IgD-negative memory B cell (primary cell): ENCODE measurements around the gene RGS8. TPM values are rescaled to one million over a fixed set of nuclear protein-coding genes. Genes with fewer than 3 reads are reported as not detected.

Experiments used
- H3K27ac Mint-ChIP-seq, 3 donors: one replicate each; pipeline ENCODE4 v1.8.0; 2020 to 2022; ENCODE audit warnings: mild to moderate bottlenecking in 3 of 3, mixed read lengths in 3 of 3, moderate library complexity in 1 of 3
- H3K27me3 Mint-ChIP-seq: one replicate; pipeline ENCODE4 v1.8.0; 2021; ENCODE audit warnings: mixed read lengths
- H3K36me3 Mint-ChIP-seq: one replicate; pipeline ENCODE4 v1.8.0; 2020; ENCODE audit warnings: mild to moderate bottlenecking, mixed read lengths
- H3K4me1 Mint-ChIP-seq, 3 donors: one replicate each; pipeline ENCODE4 v1.8.0; 2020 to 2022; ENCODE audit warnings: mixed read lengths in 3 of 3, mild to moderate bottlenecking in 1 of 3
- H3K4me3 Mint-ChIP-seq, 4 donors: one replicate each; pipeline ENCODE4 v1.8.0; 2020 to 2022; ENCODE audit warnings: mild to moderate bottlenecking in 4 of 4, mixed read lengths in 4 of 4, moderate library complexity in 3 of 4
- H3K9me3 Mint-ChIP-seq, 3 donors: one replicate each; pipeline ENCODE4 v1.8.0; 2020 to 2021; ENCODE audit warnings: mixed read lengths in 3 of 3, mild to moderate bottlenecking in 1 of 3
- polyA plus RNA-seq: library from polyadenylated mRNA; unstranded; fragments of 300-500 nt; fragmentation: Illumina TruSeq; gene quantifications from one replicate; pipeline ENCODE4 v1.2.3, GENCODE V29; 2021

RGS8 gene
- polyA plus RNA-seq, 1 donor from 2014 or later: not detected

DNA sequence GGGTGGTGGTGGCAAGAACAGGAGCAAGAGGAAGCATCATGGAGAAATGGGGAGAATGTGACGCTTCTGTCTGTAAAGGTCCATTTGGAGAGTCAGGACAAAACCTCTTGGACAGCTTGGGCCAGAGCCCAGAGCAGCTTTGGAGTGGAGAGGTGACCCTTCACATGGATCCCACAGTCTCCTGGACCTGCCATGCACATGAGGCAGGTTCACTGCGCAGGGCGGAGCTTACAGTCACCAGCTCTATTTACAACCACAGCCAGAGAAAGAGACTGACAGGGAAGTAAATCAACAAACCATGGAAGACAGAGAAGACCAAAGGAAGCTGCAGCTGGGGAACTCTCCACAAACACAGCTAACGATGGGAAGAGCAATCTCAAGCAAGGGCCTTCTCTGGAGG, 828 bp upstream of the RGS8 start:
- H3K27me3 Mint-ChIP-seq: peaks cover 2% of the 10 kb centered on the region
- H3K36me3 Mint-ChIP-seq: no peaks in the 10 kb centered on the region
- no peak overlapping the region for H3K27ac Mint-ChIP-seq

GRCh38 chr1:182682898-182683501, 1.4 kb downstream of the RGS8 start:
- Mint-ChIP-seq H3K4me3 (no peak overlapping the region), H3K27ac (no peak overlapping the region), H3K36me3 (no peaks in the 10 kb centered on the region), H3K27me3 (peaks cover 2% of the 10 kb centered on the region), H3K9me3 (no peaks in the 10 kb centered on the region), H3K4me1 (peaks cover 0 to 5% (median 0%) of the 10 kb centered on the region in 3 donors)

More for the DNA sequence above, 828 bp upstream of the RGS8 start:
- Mint-ChIP-seq H3K4me3 (no peak overlapping the region), H3K4me1 (peaks cover 0 to 2% (median 0%) of the 10 kb centered on the region in 3 donors), H3K9me3 (no peaks in the 10 kb centered on the region)

GRCh38 chr1:182682406-182682805, 2.0 kb downstream of the RGS8 start:
- H3K4me1 Mint-ChIP-seq: peaks cover 3 to 9% (median 3%) of the 10 kb centered on the region in 3 donors
- peaks cover 2% of the 10 kb centered on the region for H3K27me3 Mint-ChIP-seq
- H3K9me3 Mint-ChIP-seq: no peaks in the 10 kb centered on the region
- H3K36me3 Mint-ChIP-seq: no peaks in the 10 kb centered on the region
- no peak overlapping the region for H3K4me3 Mint-ChIP-seq
- H3K27ac Mint-ChIP-seq: no peak overlapping the region

DNA sequence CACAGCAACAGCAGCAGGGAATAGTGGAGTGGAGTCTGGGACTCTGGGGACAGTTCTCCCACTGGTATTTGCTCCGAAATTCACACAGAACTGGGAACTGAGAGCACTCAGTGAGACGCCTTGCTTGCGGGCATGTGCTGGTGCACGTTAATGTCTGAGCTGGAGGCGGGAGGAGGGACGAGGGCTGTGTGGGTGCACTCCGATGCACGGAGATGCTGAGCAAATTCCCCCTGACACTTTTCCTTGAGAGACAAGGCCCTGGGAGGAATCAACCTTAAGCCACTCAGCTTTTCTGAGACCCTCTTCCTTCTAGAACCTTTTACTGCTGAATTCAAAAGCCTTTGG, 2.8 kb downstream of the RGS8 start:
- Mint-ChIP-seq H3K9me3 (no peaks in the 10 kb centered on the region), H3K27me3 (peaks cover 2% of the 10 kb centered on the region), H3K36me3 (no peaks in the 10 kb centered on the region), H3K4me1 (peaks cover 7 to 18% (median 11%) of the 10 kb centered on the region in 3 donors), H3K4me3 (no peak overlapping the region), H3K27ac (peak overlapping the region in 1 of 3 donors; percentile 18)

DNA sequence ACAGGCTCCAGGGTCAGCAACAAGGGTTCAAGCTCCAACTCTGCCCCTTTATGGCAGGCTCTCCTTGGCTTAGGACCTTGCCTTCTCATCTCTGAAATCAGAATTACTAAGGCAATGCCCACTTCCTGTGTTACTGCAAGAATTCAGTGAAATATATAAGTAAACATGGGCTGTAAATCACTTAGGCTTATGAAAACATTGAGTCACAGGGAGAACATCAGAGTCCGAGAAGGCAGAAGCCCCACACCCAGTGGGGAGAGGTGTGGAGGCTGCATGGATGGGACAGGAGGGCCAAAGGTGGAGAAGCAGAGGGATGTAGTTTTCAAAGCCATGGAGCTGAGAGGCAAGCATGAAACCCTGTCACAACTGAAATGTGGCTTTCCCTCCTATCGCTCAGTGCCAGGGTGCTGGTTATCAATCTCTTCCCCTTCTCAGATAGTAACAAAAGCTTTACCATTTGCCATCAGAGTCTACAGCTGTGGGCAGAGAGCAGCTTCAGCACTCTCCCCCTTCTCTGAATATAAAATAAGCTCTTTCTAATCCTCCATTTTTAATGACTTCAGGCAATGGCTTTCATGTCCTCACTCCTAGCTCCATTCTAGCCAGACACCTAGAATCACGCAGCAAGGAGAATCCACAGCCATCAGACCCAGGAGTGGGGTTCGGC, 3.4 kb downstream of the RGS8 start:
- peaks cover 2% of the 10 kb centered on the region for H3K27me3 Mint-ChIP-seq
- peak overlapping the region in 1 of 3 donors; percentile 18 for H3K27ac Mint-ChIP-seq
- no peaks in the 10 kb centered on the region for H3K9me3 Mint-ChIP-seq
- H3K36me3 Mint-ChIP-seq: no peaks in the 10 kb centered on the region
- H3K4me1 Mint-ChIP-seq: peaks cover 11 to 21% (median 14%) of the 10 kb centered on the region in 3 donors
- H3K4me3 Mint-ChIP-seq: no peak overlapping the region

- peaks cover 11 to 21% (median 16%) of the 10 kb centered on the region in 3 donors for H3K4me1 Mint-ChIP-seq
- H3K36me3 Mint-ChIP-seq: no peaks in the 10 kb centered on the region
- peak overlapping the region in 1 of 3 donors; percentile 33 for H3K27ac Mint-ChIP-seq
Observed at GRCh38 chr1:182680408-182680807, 4.0 kb downstream of the RGS8 start.

GRCh38 chr1:182679684-182680083, 4.7 kb downstream of the RGS8 start:
- Mint-ChIP-seq H3K27me3 (peaks cover 4% of the 10 kb centered on the region), H3K36me3 (no peaks in the 10 kb centered on the region), H3K4me1 (peaks cover 11 to 21% (median 16%) of the 10 kb centered on the region in 3 donors), H3K27ac (no peak overlapping the region), H3K4me3 (no peak overlapping the region), H3K9me3 (no peaks in the 10 kb centered on the region)

More at GRCh38 chr1:182680408-182680807, 4.0 kb downstream of the RGS8 start:
- Mint-ChIP-seq H3K4me3 (no peak overlapping the region), H3K9me3 (no peaks in the 10 kb centered on the region), H3K27me3 (peaks cover 4% of the 10 kb centered on the region)

DNA sequence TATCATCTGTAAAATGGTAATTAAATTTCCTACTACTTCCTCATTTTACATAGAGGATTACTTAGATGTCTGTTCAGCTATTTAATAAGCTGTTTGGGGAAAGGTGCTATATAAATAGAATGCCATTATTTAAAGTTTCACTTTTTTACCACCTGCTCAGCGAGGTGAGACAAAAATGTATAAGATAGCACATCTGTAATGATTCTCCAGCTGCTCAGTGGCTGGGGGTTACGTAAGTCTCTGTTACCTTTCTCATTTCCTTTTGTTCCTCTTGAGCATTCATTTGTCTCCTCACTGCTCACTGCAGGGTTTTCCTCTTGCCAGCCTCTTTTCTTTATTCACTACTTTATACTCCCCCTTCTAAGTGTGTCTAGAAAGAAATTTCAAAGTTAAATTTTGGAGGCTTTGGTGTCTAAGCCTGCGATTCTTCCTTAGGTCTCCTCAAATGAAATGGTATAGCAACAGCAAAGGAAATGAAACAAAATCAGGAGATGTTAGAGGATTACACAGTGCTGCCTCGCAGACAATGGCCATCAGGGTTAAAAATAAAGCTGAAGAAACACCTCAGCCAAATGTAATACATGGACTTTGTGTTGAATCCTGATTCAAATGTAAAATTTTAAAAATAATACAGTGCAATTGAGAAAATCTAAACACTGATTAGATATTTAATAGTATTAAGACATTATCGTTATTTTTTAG, 6.8 kb downstream of the RGS8 start:
- Mint-ChIP-seq H3K9me3 (no peaks in the 10 kb centered on the region), H3K36me3 (no peaks in the 10 kb centered on the region), H3K27ac (peak overlapping the region in 1 of 3 donors; percentile 57), H3K27me3 (peaks cover 2% of the 10 kb centered on the region), H3K4me3 (peak overlapping the region in 2 of 4 donors; percentile 29 to 81), H3K4me1 (peaks cover 11 to 21% (median 16%) of the 10 kb centered on the region in 3 donors)

DNA sequence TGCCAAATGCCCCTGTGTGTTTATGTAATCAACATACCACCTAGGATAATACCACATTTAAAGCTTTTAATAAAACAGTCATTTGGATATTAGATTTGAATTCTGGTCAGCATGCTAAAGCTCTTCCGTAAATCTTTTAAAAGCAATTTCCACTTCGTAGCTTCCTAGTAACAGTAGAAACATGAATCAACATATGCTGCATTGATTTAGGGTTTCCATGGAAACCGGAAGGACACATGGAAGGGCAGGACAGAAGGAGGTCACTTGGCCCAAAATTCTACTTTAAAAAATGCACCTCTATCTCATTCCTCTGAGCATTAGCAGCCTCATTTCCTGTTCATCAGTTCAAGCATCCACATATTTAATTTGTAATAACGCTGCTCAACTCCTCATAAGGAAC, 8.1 kb downstream of the RGS8 start:
- H3K27me3 Mint-ChIP-seq: peaks cover 10% of the 10 kb centered on the region
- peaks cover under 1% of the 10 kb centered on the region for H3K36me3 Mint-ChIP-seq
- no peak overlapping the region for H3K27ac Mint-ChIP-seq
- peaks cover 11 to 21% (median 16%) of the 10 kb centered on the region in 3 donors for H3K4me1 Mint-ChIP-seq
- no peaks in the 10 kb centered on the region for H3K9me3 Mint-ChIP-seq
- H3K4me3 Mint-ChIP-seq: peak overlapping the region in 1 of 4 donors; percentile 32

DNA sequence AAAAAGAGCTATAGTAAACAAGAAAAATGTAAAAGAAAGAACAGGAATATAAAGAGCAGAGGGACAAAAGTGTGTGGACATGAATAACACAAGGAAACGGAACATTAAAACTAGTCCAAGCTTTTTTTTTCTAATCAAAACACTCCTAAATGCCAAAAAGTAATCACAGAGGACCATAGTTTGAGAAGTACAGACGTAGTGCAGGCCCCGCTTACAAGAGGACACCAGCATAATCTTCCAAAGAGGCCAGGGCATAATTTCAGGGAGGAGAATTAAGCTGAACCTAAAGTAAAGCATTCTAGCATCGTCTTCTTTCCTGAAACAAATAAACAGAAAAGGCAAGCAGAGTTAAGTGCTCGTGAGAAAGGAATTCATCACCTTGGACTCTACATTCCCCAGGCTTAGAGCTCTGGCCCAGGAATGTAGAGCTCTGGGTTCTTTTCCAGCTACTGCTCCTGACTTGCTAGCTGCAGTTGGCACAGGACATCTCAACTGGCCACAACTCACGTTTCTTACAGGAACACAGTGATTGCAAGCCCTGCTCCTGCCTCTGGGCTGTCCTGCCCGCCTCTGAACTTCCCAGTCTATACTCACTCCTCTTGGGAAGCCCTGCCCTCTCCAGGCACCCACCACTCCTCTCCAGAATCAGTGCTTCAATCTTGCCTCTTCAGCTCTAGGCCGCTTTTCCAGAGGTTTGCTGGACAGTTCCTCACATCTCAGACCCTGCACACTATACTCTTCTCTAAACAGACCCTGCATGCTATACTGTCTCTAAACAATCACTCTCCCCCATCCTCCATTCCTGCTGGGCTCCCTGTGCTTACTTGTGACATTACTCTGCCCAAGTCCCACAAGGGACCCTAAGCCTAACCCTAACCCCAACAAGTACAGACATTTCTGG, 9.8 kb downstream of the RGS8 start:
- no peak overlapping the region for H3K4me3 Mint-ChIP-seq
- H3K27me3 Mint-ChIP-seq: peaks cover 10% of the 10 kb centered on the region
- H3K27ac Mint-ChIP-seq: peak overlapping the region in 1 of 3 donors; percentile 15
- H3K36me3 Mint-ChIP-seq: peaks cover 3% of the 10 kb centered on the region
- peaks cover 11 to 21% (median 16%) of the 10 kb centered on the region in 3 donors for H3K4me1 Mint-ChIP-seq
- H3K9me3 Mint-ChIP-seq: peaks cover 0 to 2% (median 0%) of the 10 kb centered on the region in 3 donors

DNA sequence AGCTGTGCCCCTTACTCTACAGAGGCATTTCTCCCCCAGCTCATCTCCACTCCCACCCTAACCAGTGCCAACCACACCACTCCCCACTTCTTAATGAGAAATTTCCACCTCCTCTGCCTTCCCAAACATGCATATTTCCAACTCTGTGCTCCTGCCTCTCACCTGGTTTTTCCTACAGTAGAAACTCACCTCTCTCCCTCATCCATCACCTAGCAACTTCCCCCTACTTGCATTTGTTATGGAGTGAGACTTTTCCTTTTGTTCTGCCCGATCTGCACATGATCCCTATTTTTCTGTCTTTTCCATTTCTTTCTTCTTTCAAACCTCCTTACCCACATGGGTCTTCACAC, 11.9 kb downstream of the RGS8 start:
- Mint-ChIP-seq H3K9me3 (peaks cover 0 to 2% (median 0%) of the 10 kb centered on the region in 3 donors), H3K4me1 (peaks cover 8 to 14% (median 13%) of the 10 kb centered on the region in 3 donors), H3K27ac (no peak overlapping the region), H3K27me3 (peaks cover 10% of the 10 kb centered on the region), H3K4me3 (no peak overlapping the region), H3K36me3 (peaks cover 3% of the 10 kb centered on the region)

DNA sequence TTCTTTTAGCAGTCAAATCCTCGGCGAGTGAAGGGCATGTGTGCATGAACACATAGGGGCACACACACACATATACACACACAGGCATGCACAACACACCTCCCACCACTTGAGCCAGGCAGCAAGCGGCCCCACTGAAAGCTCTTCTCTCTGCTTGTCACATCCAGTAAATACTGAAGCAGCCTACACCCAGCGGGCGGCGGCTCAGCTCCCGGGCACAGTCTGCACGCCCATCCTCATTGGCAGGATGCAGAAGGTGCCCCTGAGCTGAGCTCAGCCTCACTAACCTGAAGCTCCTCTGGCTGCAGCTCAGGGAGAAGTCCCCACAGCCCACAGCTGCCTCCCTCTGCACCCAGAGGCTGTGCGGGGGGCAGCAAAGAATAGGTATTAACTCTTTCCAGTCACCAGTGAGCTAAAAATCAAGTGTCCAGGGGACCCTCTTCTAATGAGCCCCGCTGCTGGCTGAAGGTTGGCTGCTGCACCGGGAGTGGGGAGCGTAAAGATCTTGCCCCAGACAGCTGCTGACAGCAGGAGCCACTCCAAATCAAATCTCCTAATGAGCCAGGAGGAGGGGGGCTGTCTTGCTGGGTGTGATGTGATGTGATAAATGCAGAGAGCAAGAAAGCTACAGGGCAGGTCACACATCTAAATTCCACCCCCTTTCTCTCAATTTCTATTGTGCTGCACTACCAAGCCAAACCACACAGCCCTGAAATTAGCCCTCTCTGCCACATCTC, 12.5 kb downstream of the RGS8 start:
- H3K4me1 Mint-ChIP-seq: peaks cover 8 to 9% (median 8%) of the 10 kb centered on the region in 3 donors
- peaks cover 10% of the 10 kb centered on the region for H3K27me3 Mint-ChIP-seq
- no peak overlapping the region for H3K4me3 Mint-ChIP-seq
- peaks cover 3% of the 10 kb centered on the region for H3K36me3 Mint-ChIP-seq
- peaks cover 0 to 2% (median 0%) of the 10 kb centered on the region in 3 donors for H3K9me3 Mint-ChIP-seq
- no peak overlapping the region for H3K27ac Mint-ChIP-seq

DNA sequence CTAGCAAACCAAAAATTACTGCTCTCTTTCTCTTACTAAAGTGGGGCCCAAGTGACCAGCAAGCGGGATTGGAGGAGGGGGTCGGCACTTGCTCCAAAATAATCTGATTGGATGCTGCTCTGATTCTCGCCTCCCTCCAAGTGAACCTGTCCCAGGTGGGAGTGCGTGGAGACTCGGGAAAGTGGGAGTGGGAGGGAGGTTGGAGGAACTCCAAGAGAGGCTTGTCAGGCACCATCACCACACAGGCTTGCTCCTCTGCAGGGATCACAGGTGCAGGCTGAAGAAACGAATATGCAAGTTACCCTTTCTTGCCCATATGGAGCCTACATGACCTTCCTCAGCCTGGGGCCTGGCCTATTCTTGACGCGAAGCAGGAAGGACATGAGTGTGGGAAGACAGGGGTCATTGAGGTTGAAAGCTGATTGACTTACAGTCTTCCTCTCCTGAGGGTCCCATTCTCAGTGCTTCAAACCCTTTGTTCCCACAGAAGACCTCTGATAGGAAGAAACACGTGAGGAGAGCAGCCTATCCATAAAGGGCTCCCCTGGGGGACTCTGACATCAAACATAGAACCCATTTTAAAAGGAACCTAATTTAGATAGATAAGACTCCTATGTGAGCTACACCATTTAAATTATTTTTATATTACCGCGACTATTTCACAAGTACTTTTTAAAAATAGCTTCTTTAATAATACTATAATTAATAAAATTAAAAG, 14.2 kb downstream of the RGS8 start:
- H3K27ac Mint-ChIP-seq: no peak overlapping the region
- peaks cover 0 to 2% (median 0%) of the 10 kb centered on the region in 3 donors for H3K9me3 Mint-ChIP-seq
- no peak overlapping the region for H3K4me3 Mint-ChIP-seq
- H3K36me3 Mint-ChIP-seq: peaks cover 3% of the 10 kb centered on the region
- H3K27me3 Mint-ChIP-seq: peaks cover 8% of the 10 kb centered on the region
- no peaks in the 10 kb centered on the region for H3K4me1 Mint-ChIP-seq
